IPS DF 6.9 (cell line): Measurements from ENCODE around the gene CC2D1A.

Source experiments
- DNase-seq: peaks from one replicate; pipeline ENCODE4 v3.0.0-alpha.2; 2013; ENCODE audit warnings: low read depth, low spot score
- H3K27ac ChIP-seq: one replicate; pipeline ENCODE4 v1.5.1; 2013; ENCODE audit warnings: low read length, control low read depth
- H3K27me3 ChIP-seq: 2 replicates; pipeline ENCODE4 v1.6.1; 2013; ENCODE audit warnings: mild to moderate bottlenecking, low read length; ENCODE audit not compliant: control insufficient read depth, insufficient read depth
- H3K36me3 ChIP-seq: 2 replicates; pipeline ENCODE4 v1.6.1; 2013; ENCODE audit warnings: low read length; ENCODE audit not compliant: control insufficient read depth, insufficient read depth
- H3K4me1 ChIP-seq: 2 replicates; pipeline ENCODE4 v1.6.1; 2013; ENCODE audit warnings: low read length; ENCODE audit not compliant: control insufficient read depth, insufficient read depth
- H3K4me3 ChIP-seq: 2 replicates; pipeline ENCODE4 v1.5.1; 2013; ENCODE audit warnings: mild to moderate bottlenecking, low read length
- H3K9me3 ChIP-seq: 2 replicates; pipeline ENCODE4 v1.6.1; 2013; ENCODE audit warnings: low read length, inconsistent platforms; ENCODE audit not compliant: control insufficient read depth, insufficient read depth
- WGBS: extraction: QIAGEN DNeasy Blood & Tissue Kit; methylation state at CpG from one replicate; pipeline ENCODE4 v1.1.7; 2013; ENCODE audit warnings: mixed read lengths, missing lambda C conversion rate; ENCODE audit not compliant: insufficient read length, insufficient coverage; 5-methylcytosine and 5-hydroxymethylcytosine counted together

The CC2D1A gene

DNA sequence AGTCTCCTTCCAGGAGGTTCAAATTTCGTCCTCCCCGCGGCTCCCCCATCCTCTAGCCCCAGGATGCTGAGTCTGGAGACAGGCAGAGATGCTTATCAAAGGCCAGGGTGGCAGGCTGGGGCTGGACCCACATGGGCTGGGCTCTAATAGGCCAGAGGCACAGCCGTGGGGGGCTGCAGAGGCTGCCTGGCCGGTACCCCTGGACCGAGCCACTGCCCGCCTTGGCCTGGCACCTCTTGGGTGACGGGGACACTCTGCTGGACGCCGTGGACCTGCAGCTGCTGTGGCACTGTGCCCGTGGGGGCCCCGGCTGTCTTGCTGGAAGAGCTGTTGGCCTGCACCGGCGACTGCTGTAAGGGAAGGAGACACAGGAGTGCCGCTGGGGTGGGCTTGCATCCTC, 74.3 kb downstream of the CC2D1A start:
- H3K27ac ChIP-seq, result no peak overlapping the region
- H3K27me3 ChIP-seq, result no peaks in the 10 kb centered on the region
- H3K4me3 ChIP-seq, result no peak overlapping the region
- no peak for DNase-seq
- H3K9me3 ChIP-seq, result no peaks in the 10 kb centered on the region
- peaks cover 2% of the 10 kb centered on the region; the same call in 1 of the 2 replicates for H3K36me3 ChIP-seq
- peaks cover 12% of the 10 kb centered on the region for H3K4me1 ChIP-seq
- WGBS, result no CpG with 5 or more reads among the region's 15 CpGs
